ENCODE measurements around the gene HOOK2.

HOOK2 gene

GRCh38 chr19:12787458-12787857 is 12.1 kb upstream of the HOOK2 start:
- TF ChIP-seq, protein P1, sequence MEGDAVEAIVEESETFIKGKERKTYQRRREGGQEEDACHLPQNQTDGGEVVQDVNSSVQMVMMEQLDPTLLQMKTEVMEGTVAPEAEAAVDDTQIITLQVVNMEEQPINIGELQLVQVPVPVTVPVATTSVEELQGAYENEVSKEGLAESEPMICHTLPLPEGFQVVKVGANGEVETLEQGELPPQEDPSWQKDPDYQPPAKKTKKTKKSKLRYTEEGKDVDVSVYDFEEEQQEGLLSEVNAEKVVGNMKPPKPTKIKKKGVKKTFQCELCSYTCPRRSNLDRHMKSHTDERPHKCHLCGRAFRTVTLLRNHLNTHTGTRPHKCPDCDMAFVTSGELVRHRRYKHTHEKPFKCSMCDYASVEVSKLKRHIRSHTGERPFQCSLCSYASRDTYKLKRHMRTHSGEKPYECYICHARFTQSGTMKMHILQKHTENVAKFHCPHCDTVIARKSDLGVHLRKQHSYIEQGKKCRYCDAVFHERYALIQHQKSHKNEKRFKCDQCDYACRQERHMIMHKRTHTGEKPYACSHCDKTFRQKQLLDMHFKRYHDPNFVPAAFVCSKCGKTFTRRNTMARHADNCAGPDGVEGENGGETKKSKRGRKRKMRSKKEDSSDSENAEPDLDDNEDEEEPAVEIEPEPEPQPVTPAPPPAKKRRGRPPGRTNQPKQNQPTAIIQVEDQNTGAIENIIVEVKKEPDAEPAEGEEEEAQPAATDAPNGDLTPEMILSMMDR (IDR thresholded peaks at IDR 0.05), result no peak

DNA sequence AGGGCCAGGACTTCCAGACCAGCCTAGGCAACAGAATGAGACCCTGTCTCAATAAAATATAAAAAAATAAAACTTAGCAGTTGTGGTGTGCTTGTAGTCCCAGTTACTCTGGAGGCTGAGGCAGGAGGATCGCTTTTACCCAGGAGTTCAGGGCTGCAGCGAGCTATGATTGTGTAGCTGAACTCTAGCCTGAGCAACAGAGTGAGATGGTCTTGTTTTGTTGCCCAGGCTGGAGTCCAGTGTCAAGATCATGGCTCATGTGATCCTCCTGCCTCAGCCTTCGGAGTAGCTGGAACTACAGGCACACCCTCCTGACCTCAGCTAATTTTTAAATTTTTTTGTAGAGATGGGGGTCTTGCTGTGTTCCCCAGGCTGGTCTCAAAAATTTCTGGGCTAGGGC is 11.6 kb upstream of the HOOK2 start:
- Histone ChIP-seq H3K4me3 (ENCODE audit: low read depth, low read length) (no peak overlapping the region), H3K79me2 (peaks cover 2% of the 10 kb centered on the region), H3K36me3 (ENCODE audit: control insufficient read depth, insufficient read depth, low read length) (no peaks in the 10 kb centered on the region), H2AFZ (peak overlapping the region; percentile 35), H3K27me3 (ENCODE audit: control insufficient read depth, insufficient read depth, low read length) (no peaks in the 10 kb centered on the region), H3K4me1 (peaks cover 78% of the 10 kb centered on the region), H3K9me3 (ENCODE audit: control insufficient read depth, low read length) (no peaks in the 10 kb centered on the region), H3K9ac (no peak overlapping the region), H3K27ac (peak overlapping the region; percentile 100), H3K4me2 (ENCODE audit: low read length) (peak overlapping the region; percentile 8)
- TF ChIP-seq, protein P1 (IDR thresholded peaks at IDR 0.05), result no peak

More at GRCh38 chr19:12787458-12787857, 12.1 kb upstream of the HOOK2 start:
- Histone ChIP-seq H3K4me2 (ENCODE audit: low read length) (no peak overlapping the region), H3K27ac (peak overlapping the region; percentile 100), H3K36me3 (ENCODE audit: control insufficient read depth, insufficient read depth, low read length) (no peaks in the 10 kb centered on the region), H3K4me1 (peaks cover 74% of the 10 kb centered on the region), H3K9me3 (ENCODE audit: control insufficient read depth, low read length) (no peaks in the 10 kb centered on the region), H3K79me2 (peaks cover 2% of the 10 kb centered on the region), H3K27me3 (ENCODE audit: control insufficient read depth, insufficient read depth, low read length) (no peaks in the 10 kb centered on the region), H2AFZ (no peak overlapping the region), H3K4me3 (ENCODE audit: low read depth, low read length) (no peak overlapping the region), H3K9ac (no peak overlapping the region)

DNA sequence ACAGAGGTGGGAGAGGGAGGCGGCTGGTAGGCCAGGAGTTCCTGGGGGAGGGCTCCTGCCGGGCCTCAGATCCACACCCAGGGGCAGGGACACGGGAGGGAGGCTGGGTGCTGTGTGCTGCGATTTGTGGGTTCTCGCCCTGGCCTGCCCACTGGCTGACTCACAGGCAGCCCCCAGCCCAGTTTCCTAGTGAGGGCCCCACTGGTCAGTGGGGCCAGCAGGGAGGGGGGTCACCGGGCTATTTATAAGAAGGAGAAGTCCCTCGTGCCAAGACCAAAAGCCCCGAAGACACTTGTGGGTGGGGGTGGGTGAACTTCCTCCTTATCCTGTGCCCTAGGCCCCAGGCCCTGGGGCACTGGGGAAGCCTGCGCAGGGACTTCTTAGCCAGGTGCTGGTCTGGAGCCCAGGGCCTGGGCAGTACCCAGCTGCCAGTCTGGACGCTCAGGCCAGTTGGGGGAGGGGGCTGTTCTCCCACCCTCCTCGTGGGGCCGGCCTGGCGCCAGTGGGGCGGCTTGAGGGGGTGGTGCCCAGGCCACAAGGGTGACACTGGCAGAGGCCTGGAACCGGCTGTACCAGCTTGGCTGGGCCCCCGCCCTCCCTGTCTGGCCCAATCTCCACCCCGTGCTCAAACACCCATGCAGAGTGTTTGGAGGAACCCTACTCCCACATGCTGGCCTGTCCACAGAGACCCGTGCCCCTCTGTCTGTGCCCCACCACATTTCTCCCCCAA is 11.0 kb upstream of the HOOK2 start:
- Histone ChIP-seq H2AFZ (peak overlapping the region; percentile 35), H3K79me2 (no peaks in the 10 kb centered on the region), H3K9me3 (ENCODE audit: control insufficient read depth, low read length) (no peaks in the 10 kb centered on the region), H3K27me3 (ENCODE audit: control insufficient read depth, insufficient read depth, low read length) (no peaks in the 10 kb centered on the region), H3K4me3 (ENCODE audit: low read depth, low read length) (no peak overlapping the region), H3K36me3 (ENCODE audit: control insufficient read depth, insufficient read depth, low read length) (no peaks in the 10 kb centered on the region), H3K27ac (peak overlapping the region; percentile 100), H3K9ac (no peak overlapping the region), H3K4me1 (peaks cover 81% of the 10 kb centered on the region), H3K4me2 (ENCODE audit: low read length) (peak overlapping the region; percentile 9)
- TF ChIP-seq, protein P1 (IDR thresholded peaks at IDR 0.05), result no peak

GRCh38 chr19:12785431-12786031 is 10.2 kb upstream of the HOOK2 start:
- Histone ChIP-seq H3K36me3 (ENCODE audit: control insufficient read depth, insufficient read depth, low read length) (no peaks in the 10 kb centered on the region), H3K9ac (no peak overlapping the region), H3K4me1 (peaks cover 76% of the 10 kb centered on the region), H3K27ac (peak overlapping the region; percentile 100), H2AFZ (peak overlapping the region; percentile 35), H3K4me3 (ENCODE audit: low read depth, low read length) (peak overlapping the region; percentile 32), H3K27me3 (ENCODE audit: control insufficient read depth, insufficient read depth, low read length) (no peaks in the 10 kb centered on the region), H3K79me2 (no peaks in the 10 kb centered on the region), H3K9me3 (ENCODE audit: control insufficient read depth, low read length) (no peaks in the 10 kb centered on the region), H3K4me2 (ENCODE audit: low read length) (peak overlapping the region; percentile 15)
- TF ChIP-seq, protein P1 (IDR thresholded peaks at IDR 0.05), result no peak

All from parathyroid adenoma (tissue), 2 donors.